K562 (cell line): ENCODE measurements around the gene MYBPC3. TPM values are rescaled to one million over a fixed set of nuclear protein-coding genes. Genes with fewer than 3 reads are reported as not detected.

Source experiments
- ATAC-seq: fragments of 200-7000 bp; cut with Tn5 transposase; 3 replicates; pipeline ENCODE4 v1.9.1; 2020; ENCODE audit warnings: moderate library complexity
- BruUV-seq: library from RNA; stranded (reverse); fragments of 400-500 nt; replicated peaks from 2 replicates; lab custom pipeline; 2021; lab: Mats Ljungman, UMichigan
- CTCF ChIA-PET: fragments of 300-600 bp; formaldehyde crosslinking; extraction: SDS; loops from one replicate; lab custom pipeline; 2021; ENCODE audit warnings: low intra/inter-chr PET ratio; lab: Yijun Ruan, JAX
- POLR2A ChIA-PET: fragments of 300-600, 350-650 bp; sonication (Branson Sonifier 250); formaldehyde crosslinking; extraction: SDS; loops from one replicate; lab custom pipeline; 2021; ENCODE audit warnings: antibody characterized with exemption, inconsistent platforms; lab: Yijun Ruan, JAX
- DNase-seq, 4 experiments: peaks; one replicate each; pipeline versions ENCODE4 v3.0.0 to v3.0.0-alpha.2; 2011 to 2018; ENCODE audit warnings: low spot score in 3 of 4, mixed read lengths in 3 of 4; ENCODE audit errors: extremely low read depth in 1 of 4
- FAIRE-seq: peaks from 2 replicates; lab custom pipeline; 2011; peaks lifted over from hg19 to GRCh38; lab: Jason Lieb, UNC
- H2AFZ ChIP-seq: 2 replicates; pipeline ENCODE4 v1.6.0; 2011; ENCODE audit warnings: low read depth, low read length, control low read depth, inconsistent platforms
- H3K27ac ChIP-seq: fragments of 200-600 bp; 3 replicates; pipeline ENCODE4 v1.8.0; 2011; ENCODE audit warnings: low read depth, mild to moderate bottlenecking, control low read depth, inconsistent platforms, low read length, moderate library complexity, mixed read lengths; ENCODE audit errors: extremely low read depth
- H3K27me3 ChIP-seq, 2 experiments: fragments of 300-600 bp in 1 of 2; 2 replicates in 1 of 2; 3 replicates in 1 of 2; pipeline versions ENCODE4 v1.6.0 to v1.8.0; 2011; ENCODE audit warnings: inconsistent platforms in 2 of 2, low read length in 2 of 2, mild to moderate bottlenecking in 1 of 2, mixed read lengths in 1 of 2, moderate library complexity in 1 of 2; ENCODE audit not compliant: control insufficient read depth in 2 of 2, insufficient read depth in 2 of 2
- H3K36me3 ChIP-seq: fragments of 300-600 bp; 3 replicates; pipeline ENCODE4 v1.8.0; 2011; ENCODE audit warnings: mild to moderate bottlenecking, low read length, inconsistent platforms; ENCODE audit not compliant: control insufficient read depth, insufficient read depth
- H3K4me1 ChIP-seq, 2 experiments: fragments of 200-600 bp in 1 of 2; replicated peaks in 1 of 2; 2 replicates in 1 of 2; 3 replicates in 1 of 2; pipeline versions ENCODE4 v1.5.1 to v1.8.0; 2011; ENCODE audit warnings: inconsistent platforms in 2 of 2, low read length in 2 of 2, mild to moderate bottlenecking in 1 of 2, mixed read lengths in 1 of 2, moderate library complexity in 1 of 2; ENCODE audit not compliant: control insufficient read depth in 2 of 2, insufficient read depth in 2 of 2
- H3K4me2 ChIP-seq: 2 replicates; pipeline ENCODE4 v1.6.1; 2011; ENCODE audit warnings: low read length, control low read depth, inconsistent platforms, mixed read lengths; ENCODE audit not compliant: insufficient read depth
- H3K4me3 ChIP-seq: fragments of 200-600 bp; sonication (generic), shearing (Covaris generic); 2 replicates; pipeline ENCODE4 v1.5.1; 2016; ENCODE audit warnings: control low read depth, inconsistent platforms
- H3K79me2 ChIP-seq: fragments of 200-600 bp; 3 replicates; pipeline ENCODE4 v1.8.0; 2011; ENCODE audit warnings: low read length, inconsistent platforms; ENCODE audit not compliant: control insufficient read depth, insufficient read depth
- H3K9ac ChIP-seq, 2 experiments: 2 replicates each; pipeline versions ENCODE4 v1.6.0 to v1.6.1; 2011; ENCODE audit warnings: low read depth in 2 of 2, low read length in 2 of 2, control low read depth in 1 of 2, inconsistent platforms in 1 of 2, mild to moderate bottlenecking in 1 of 2, mixed read lengths in 1 of 2; ENCODE audit not compliant: insufficient read depth in 1 of 2
- H3K9me1 ChIP-seq: one replicate; pipeline ENCODE4 v1.6.0; 2011; ENCODE audit warnings: inconsistent platforms, mild to moderate bottlenecking, low read length, moderate library complexity; ENCODE audit not compliant: control insufficient read depth, insufficient read depth
- H3K9me3 ChIP-seq: replicated peaks from 2 replicates; pipeline ENCODE4 v1.5.1; 2011; ENCODE audit warnings: low read depth, low read length, inconsistent platforms; ENCODE audit not compliant: control insufficient read depth, insufficient read depth
- H4K20me1 ChIP-seq: replicated peaks from 2 replicates; pipeline ENCODE4 v1.6.1; 2011; ENCODE audit warnings: low read length, inconsistent platforms, mixed read lengths; ENCODE audit not compliant: control insufficient read depth, insufficient read depth
- BCOR ChIP-seq: fragments of 450-650 bp; IDR thresholded peaks from 2 replicates; pipeline ENCODE4 v1.6.1; 2016
- ETV6 ChIP-seq, 3 experiments: fragments of 150-350 bp in 1 of 3; sonication (generic) in 1 of 3; formaldehyde crosslinking in 1 of 3; IDR thresholded peaks; 2 replicates each; pipeline versions ENCODE4 v1.6.1 to v1.8.0; 2014 to 2022; ENCODE audit warnings: borderline replicate concordance in 2 of 3, low read depth in 2 of 3, antibody characterized with exemption in 1 of 3, low read length in 1 of 3, mild to moderate bottlenecking in 1 of 3, missing genetic modification reagents in 1 of 3
- HBP1 ChIP-seq: fragments of 450-650 bp; formaldehyde crosslinking; IDR thresholded peaks from 2 replicates; pipeline ENCODE4 v1.4.0; 2022; ENCODE audit warnings: missing genetic modification characterization
- MAZ ChIP-seq, 2 experiments: fragments of 450-650 bp in 1 of 2; sonication (generic) in 1 of 2; formaldehyde crosslinking; IDR thresholded peaks in 1 of 2; conservative IDR thresholded peaks in 1 of 2; 2 replicates each; pipeline versions ENCODE4 v1.4.0 to v1.5.0; 2020; ENCODE audit warnings: mild to moderate bottlenecking in 1 of 2, missing genetic modification reagents in 1 of 2
- RAD51 ChIP-seq: fragments of 450-650 bp; IDR thresholded peaks from 2 replicates; pipeline ENCODE4 v1.7.1; 2016; ENCODE audit warnings: low read depth, mild to moderate bottlenecking, borderline replicate concordance
- RBM25 ChIP-seq: fragments of 200-400 bp; formaldehyde crosslinking; IDR thresholded peaks from 2 replicates; pipeline ENCODE4 v1.6.1; 2018; ENCODE audit warnings: low read length, low read depth, moderate library complexity; ENCODE audit not compliant: severe bottlenecking
- TBP ChIP-seq: optimal IDR thresholded peaks from 2 replicates; pipeline ENCODE3; 2011; ENCODE audit warnings: low read depth, low read length, improper control_type of control experiment
- TOE1 ChIP-seq, 2 experiments: fragments of 450-650 bp in 1 of 2; sonication (generic) in 1 of 2; formaldehyde crosslinking in 1 of 2; IDR thresholded peaks; 2 replicates each; pipeline versions ENCODE4 v1.7.1 to v1.8.0; 2016 to 2022; ENCODE audit warnings: borderline replicate concordance in 2 of 2, mild to moderate bottlenecking in 2 of 2, antibody characterized with exemption in 1 of 2, inconsistent platforms in 1 of 2, low read depth in 1 of 2, missing genetic modification reagents in 1 of 2, moderate library complexity in 1 of 2
- WHSC1 ChIP-seq: IDR thresholded peaks from one replicate; pipeline ENCODE4 v1.6.1; 2012; ENCODE audit warnings: low read length, control low read depth, inconsistent platforms
- ZNF165 ChIP-seq: fragments of 250-450 bp; sonication (Bioruptor Pico); IDR thresholded peaks from 2 replicates; pipeline ENCODE4 v1.4.0; 2020; ENCODE audit warnings: borderline replicate concordance
- ZNF23 ChIP-seq: fragments of 250-450 bp; sonication (Bioruptor Pico); IDR thresholded peaks from 2 replicates; pipeline ENCODE4 v1.4.0; 2020; ENCODE audit warnings: mild to moderate bottlenecking
- ZNF277 ChIP-seq: fragments of 250-450 bp; sonication (Bioruptor Pico); IDR thresholded peaks from 2 replicates; pipeline ENCODE4 v1.8.0; 2022; ENCODE audit warnings: inconsistent platforms, mild to moderate bottlenecking, moderate library complexity, borderline replicate concordance
- WGBS: fragments of 100-300 bp; shearing (Covaris generic); methylation state at CpG from one replicate; pipeline ENCODE4 v1.1.6; 2016; ENCODE audit warnings: low coverage, mixed read lengths; ENCODE audit not compliant: insufficient coverage; ENCODE audit errors: missing lambda C conversion rate; 5-methylcytosine and 5-hydroxymethylcytosine counted together
- in situ Hi-C: fragments of 300-500 bp; cut with MboI; formaldehyde crosslinking; loops from 4 replicates; pipeline ENCODE4 v1.15.0; 2018; ENCODE audit warnings: inconsistent platforms, mixed read lengths
- intact Hi-C: fragments of 100-400 bp; cut with micrococcal nuclease; formaldehyde crosslinking; loops from 2 replicates; pipeline ENCODE4 v1.14.2; 2022
- polyA plus RNA-seq, 8 experiments: library from polyadenylated mRNA; depleted of rRNA in 4 of 8; stranded (reverse) in 5 of 8; unstranded in 3 of 8; fragments of >200 nt; fragmentation: Nextera tagmentation in 2 of 8; fragmentation: Illumina TruSeq in 1 of 8; extraction: Ambion mirVana in 2 of 8; extraction: Trizol in 1 of 8; gene quantifications; 2 replicates each; pipeline versions ENCODE4 v1.2.1 to v1.2.3, GENCODE V29; 2011 to 2014; ENCODE audit warnings: inconsistent platforms in 1 of 8, missing spikeins in 1 of 8
- total RNA-seq, 7 experiments: library from RNA; depleted of rRNA in 6 of 7; stranded (reverse); fragments of >200 nt in 6 of 7; fragmentation: Illumina TruSeq in 2 of 7; extraction: Trizol in 2 of 7; gene quantifications; 2 replicates each; pipeline versions ENCODE4 v1.2.1 to v1.2.3, GENCODE V29; 2011 to 2021; ENCODE audit warnings: low replicate concordance in 1 of 7

MYBPC3 gene
- total and polyA plus RNA-seq, 9 of the 15 experiments (the other 6 are each of a cell fraction or from before 2014, with no cell fraction given): 0.01 TPM; not detected in 8

- no peak for TF ChIP-seq HBP1 (CRISPR knock-in tag)
- no peak for TF ChIP-seq WHSC1
- TF ChIP-seq TBP: no peak
Measured at GRCh38 chr11:47337229-47337924, 15.1 kb downstream of the MYBPC3 start (continued).

DNA sequence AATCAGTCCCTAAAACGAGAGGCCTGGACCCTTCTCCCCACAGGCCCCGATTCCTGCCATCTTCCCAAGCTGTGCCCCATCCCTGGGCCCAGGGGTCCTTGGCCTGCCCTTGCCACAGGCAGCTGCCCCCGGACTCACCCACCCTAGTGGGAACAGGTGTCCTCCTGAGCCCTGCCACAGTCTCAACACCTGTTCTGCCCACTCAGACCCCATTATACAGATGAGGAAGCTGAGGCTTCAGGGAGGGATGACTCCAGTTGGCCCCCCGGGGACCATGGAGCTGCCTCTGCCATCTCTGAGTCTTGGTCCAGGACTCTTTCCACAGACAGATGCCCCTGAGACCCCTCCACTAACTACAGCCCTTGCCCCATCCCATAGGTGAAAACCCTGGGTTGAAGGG, 15.9 kb downstream of the MYBPC3 start:
- no TSS peak for BruUV-seq
- Histone ChIP-seq H3K79me2 (no peaks in the 10 kb centered on the region), H3K9me3 (no peaks in the 10 kb centered on the region), H3K4me2 (no peak overlapping the region; the same call in 1 of the 2 replicates), H3K4me1 (peaks cover 6 to 51% of the 10 kb centered on the region in 2 experiments; a peak in 3 of 5 replicates), H2AFZ (peak overlapping the region; percentile 65; the same call in 1 of the 2 replicates), H3K4me3 (no peak overlapping the region), H3K36me3 (no peaks in the 10 kb centered on the region), H4K20me1 (no peaks in the 10 kb centered on the region), H3K27me3 (no peaks in the 10 kb centered on the region), H3K27ac (no peak overlapping the region; the same call in 2 of the 3 replicates), H3K9me1 (no peaks in the 10 kb centered on the region), H3K9ac (peak overlapping the region in 1 of 2 experiments; percentile 48; a peak in 1 of 4 replicates)
- DNase-seq (no peak), FAIRE-seq (no peak), ATAC-seq (no peak)
- ChIA-PET CTCF (interaction anchor here (0.6 kb wide), 1 partner anchor 18 kb away, joined by 3 read pairs; no protein-coding TSS in a partner anchor), POLR2A (interaction anchor here (0.6 to 1.3 kb wide), 2 partner anchors 155 to 404 kb away, joined by 3 read pairs; no protein-coding TSS in a partner anchor)
- 49% methylated on average over 4 of the region's 4 CpGs for WGBS
- intact Hi-C loops (no loop called here), in situ Hi-C loops (no loop called here)
- 0 out of 2 replicates have a peak, but pooled peaks have one; percentile 47 for TF ChIP-seq BCOR
- no peak for TF ChIP-seq ZNF277 (CRISPR knock-in tag)
- no peak for TF ChIP-seq ZNF23 (CRISPR knock-in tag)
- no peak for TF ChIP-seq ZNF165
- TF ChIP-seq RBM25: peak; percentile 65
- TF ChIP-seq MAZ (CRISPR knock-in tag; conservative IDR thresholded peaks at IDR 0.05 in 1 of 2, IDR thresholded peaks at IDR 0.05 in 1 of 2): no peak
- no peak for TF ChIP-seq RAD51
- no peak for TF ChIP-seq TOE1 (IDR thresholded peaks at IDR 0.05; ENCODE audit: borderline replicate concordance)
- TF ChIP-seq TOE1 (CRISPR knock-in tag; IDR thresholded peaks at IDR 0.05; ENCODE audit: borderline replicate concordance, low read depth): 0 out of 2 replicates have a peak, but pooled peaks have one; percentile 37
- TF ChIP-seq ETV6 (IDR thresholded peaks at IDR 0.05; ENCODE audit: borderline replicate concordance in 1 of 2, low read depth in 2 of 2, low read length in 1 of 2): no peak
- no peak for TF ChIP-seq ETV6 (CRISPR knock-in tag; IDR thresholded peaks at IDR 0.05; ENCODE audit: borderline replicate concordance)
